Calu3 (cell line): ENCODE measurements around the gene OR52N4. TPM values are rescaled to one million over a fixed set of nuclear protein-coding genes. Genes with fewer than 3 reads are reported as not detected.

Experiments used
- BruUV-seq: library from RNA; stranded (reverse); fragments of 400-500 nt; replicated peaks from 2 replicates; lab custom pipeline; 2021; lab: Mats Ljungman, UMichigan
- CTCF ChIA-PET: fragments of 300-600 bp; sonication (Branson Sonifier 250); formaldehyde crosslinking; loops from one replicate; lab custom pipeline; 2022; ENCODE audit warnings: antibody characterized with exemption; lab: Charles Lee
- DNase-seq: peaks from one replicate; pipeline ENCODE4 v3.0.0; 2022
- H3K27ac Mint-ChIP-seq: one replicate; pipeline ENCODE4 v1.8.0; 2022; ENCODE audit warnings: mixed read lengths; ENCODE audit not compliant: unreplicated experiment
- H3K27me3 Mint-ChIP-seq: one replicate; pipeline ENCODE4 v1.8.0; 2022; ENCODE audit warnings: mixed read lengths; ENCODE audit not compliant: unreplicated experiment
- H3K36me3 Mint-ChIP-seq: one replicate; pipeline ENCODE4 v1.8.0; 2022; ENCODE audit warnings: mild to moderate bottlenecking, moderate library complexity, mixed read lengths; ENCODE audit not compliant: insufficient read depth, unreplicated experiment
- H3K4me1 Mint-ChIP-seq: one replicate; pipeline ENCODE4 v1.8.0; 2022; ENCODE audit warnings: mild to moderate bottlenecking, low read depth, mixed read lengths; ENCODE audit not compliant: unreplicated experiment
- H3K4me3 Mint-ChIP-seq: one replicate; pipeline ENCODE4 v1.8.0; 2022; ENCODE audit warnings: mild to moderate bottlenecking, low read depth, moderate library complexity, mixed read lengths; ENCODE audit not compliant: unreplicated experiment
- H3K9me3 Mint-ChIP-seq: one replicate; pipeline ENCODE4 v1.8.0; 2022; ENCODE audit warnings: low read depth, mixed read lengths; ENCODE audit not compliant: unreplicated experiment
- intact Hi-C: fragments of 100-400 bp; cut with micrococcal nuclease; formaldehyde crosslinking; loops from one replicate; pipeline ENCODE4 v1.10.0; 2022; ENCODE audit not compliant: unreplicated experiment
- total RNA-seq: library from RNA; stranded (reverse); gene quantifications from 2 replicates; pipeline ENCODE4 v1.2.3, GENCODE V29; 2022
- TF ChIP-seq, protein P1 (sequence below): fragments of 200-600 bp; IDR thresholded peaks from one replicate; pipeline ENCODE4 v1.8.0; 2022; ENCODE audit warnings: antibody characterized with exemption; ENCODE audit not compliant: unreplicated experiment

OR52N4 gene
- total RNA-seq, 1 experiment from 2014 or later = not detected

DNA sequence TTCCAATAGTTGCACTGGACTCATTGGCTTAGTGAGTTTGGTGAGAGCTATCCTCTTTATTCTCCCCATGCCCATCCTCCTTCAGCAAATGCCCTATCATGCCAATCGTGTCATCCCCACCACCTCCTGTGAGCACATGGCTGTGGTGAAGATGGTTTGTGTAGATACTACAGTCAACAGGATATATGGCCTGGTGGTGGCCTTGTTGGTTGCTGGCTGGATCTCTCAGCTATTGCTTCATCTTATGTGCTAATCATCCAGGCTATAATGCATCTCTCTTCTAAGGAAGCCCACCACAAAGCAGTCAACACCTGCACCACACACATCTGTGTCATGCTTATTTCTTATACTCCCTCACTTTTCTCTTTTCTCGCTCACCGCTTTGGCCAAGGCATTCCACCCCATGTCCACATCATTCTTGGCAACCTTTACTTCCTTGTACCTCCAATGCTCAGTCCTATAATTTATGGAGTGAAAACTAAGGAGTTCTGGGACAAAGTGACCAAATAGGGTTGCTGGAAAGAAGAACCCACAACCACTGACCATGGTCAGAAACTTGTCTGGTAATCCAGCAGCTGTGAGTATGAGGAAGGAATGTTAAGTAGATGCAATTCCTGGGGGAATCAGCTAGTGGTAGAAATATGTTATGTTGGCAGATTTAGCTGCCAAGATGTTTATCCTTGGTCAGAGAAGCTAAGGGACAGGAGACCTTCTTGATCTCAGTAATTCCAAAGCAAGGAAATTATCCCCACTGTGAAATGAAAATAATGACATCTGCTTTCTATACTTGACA, 34.1 kb upstream of the OR52N4 start:
- no peak overlapping the region for H3K27ac Mint-ChIP-seq
- no peak for DNase-seq
- intact Hi-C loops = no loop called here
- no peaks in the 10 kb centered on the region for H3K36me3 Mint-ChIP-seq
- no peaks in the 10 kb centered on the region for H3K9me3 Mint-ChIP-seq
- H3K27me3 Mint-ChIP-seq = peaks cover 45% of the 10 kb centered on the region
- H3K4me1 Mint-ChIP-seq = no peaks in the 10 kb centered on the region
- TF ChIP-seq, protein P1, sequence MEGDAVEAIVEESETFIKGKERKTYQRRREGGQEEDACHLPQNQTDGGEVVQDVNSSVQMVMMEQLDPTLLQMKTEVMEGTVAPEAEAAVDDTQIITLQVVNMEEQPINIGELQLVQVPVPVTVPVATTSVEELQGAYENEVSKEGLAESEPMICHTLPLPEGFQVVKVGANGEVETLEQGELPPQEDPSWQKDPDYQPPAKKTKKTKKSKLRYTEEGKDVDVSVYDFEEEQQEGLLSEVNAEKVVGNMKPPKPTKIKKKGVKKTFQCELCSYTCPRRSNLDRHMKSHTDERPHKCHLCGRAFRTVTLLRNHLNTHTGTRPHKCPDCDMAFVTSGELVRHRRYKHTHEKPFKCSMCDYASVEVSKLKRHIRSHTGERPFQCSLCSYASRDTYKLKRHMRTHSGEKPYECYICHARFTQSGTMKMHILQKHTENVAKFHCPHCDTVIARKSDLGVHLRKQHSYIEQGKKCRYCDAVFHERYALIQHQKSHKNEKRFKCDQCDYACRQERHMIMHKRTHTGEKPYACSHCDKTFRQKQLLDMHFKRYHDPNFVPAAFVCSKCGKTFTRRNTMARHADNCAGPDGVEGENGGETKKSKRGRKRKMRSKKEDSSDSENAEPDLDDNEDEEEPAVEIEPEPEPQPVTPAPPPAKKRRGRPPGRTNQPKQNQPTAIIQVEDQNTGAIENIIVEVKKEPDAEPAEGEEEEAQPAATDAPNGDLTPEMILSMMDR = no peak
- no TSS peak for BruUV-seq
- no peak overlapping the region for H3K4me3 Mint-ChIP-seq
- CTCF ChIA-PET = no interaction called here

DNA sequence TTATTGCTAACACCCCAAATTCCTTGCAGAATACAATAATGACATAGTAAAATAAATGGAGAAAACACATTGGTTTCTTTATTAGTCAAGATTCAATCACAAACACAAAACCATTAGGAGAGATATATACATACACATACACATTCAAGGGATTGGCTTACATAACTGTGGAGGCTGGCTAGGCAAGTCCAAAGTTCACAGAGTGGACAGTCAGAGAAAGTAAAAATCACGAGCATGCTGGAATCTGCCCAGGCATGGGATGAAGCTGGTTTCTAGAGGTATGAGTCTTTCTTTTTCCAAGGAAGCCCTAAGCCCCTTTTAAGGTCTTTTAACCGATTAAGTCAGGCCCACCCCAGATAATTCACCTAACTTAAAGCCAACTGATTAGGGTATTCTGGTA, 31.4 kb upstream of the OR52N4 start:
- intact Hi-C loops = no loop called here
- H3K4me3 Mint-ChIP-seq = no peak overlapping the region
- no peaks in the 10 kb centered on the region for H3K9me3 Mint-ChIP-seq
- H3K27ac Mint-ChIP-seq = no peak overlapping the region
- DNase-seq = no peak
- TF ChIP-seq, protein P1 = no peak
- BruUV-seq = no TSS peak
- H3K4me1 Mint-ChIP-seq = no peaks in the 10 kb centered on the region
- no peaks in the 10 kb centered on the region for H3K36me3 Mint-ChIP-seq
- H3K27me3 Mint-ChIP-seq = peaks cover 66% of the 10 kb centered on the region
- CTCF ChIA-PET = no interaction called here

DNA sequence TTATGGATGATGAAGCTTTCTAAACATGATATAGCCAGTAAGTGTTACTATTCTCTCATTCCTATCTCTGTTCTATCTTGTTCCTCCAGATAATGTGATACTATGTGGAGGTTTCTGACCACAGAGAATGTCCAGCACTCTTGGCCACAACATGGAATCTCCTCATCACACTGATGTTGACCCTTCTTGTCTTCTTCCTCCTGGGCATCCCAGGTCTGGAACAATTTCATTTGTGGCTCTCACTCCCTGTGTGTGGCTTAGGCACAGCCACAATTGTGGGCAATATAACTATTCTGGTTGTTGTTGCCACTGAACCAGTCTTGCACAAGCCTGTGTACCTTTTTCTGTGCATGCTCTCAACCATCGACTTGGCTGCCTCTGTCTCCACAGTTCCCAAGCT, 27.7 kb upstream of the OR52N4 start:
- Mint-ChIP-seq H3K4me3 (no peak overlapping the region), H3K4me1 (no peaks in the 10 kb centered on the region), H3K36me3 (no peaks in the 10 kb centered on the region), H3K27me3 (peaks cover 41% of the 10 kb centered on the region), H3K27ac (no peak overlapping the region), H3K9me3 (no peaks in the 10 kb centered on the region)
- intact Hi-C loops = no loop called here
- CTCF ChIA-PET = no interaction called here
- no peak for DNase-seq
- BruUV-seq = no TSS peak
- TF ChIP-seq, protein P1 = no peak

DNA sequence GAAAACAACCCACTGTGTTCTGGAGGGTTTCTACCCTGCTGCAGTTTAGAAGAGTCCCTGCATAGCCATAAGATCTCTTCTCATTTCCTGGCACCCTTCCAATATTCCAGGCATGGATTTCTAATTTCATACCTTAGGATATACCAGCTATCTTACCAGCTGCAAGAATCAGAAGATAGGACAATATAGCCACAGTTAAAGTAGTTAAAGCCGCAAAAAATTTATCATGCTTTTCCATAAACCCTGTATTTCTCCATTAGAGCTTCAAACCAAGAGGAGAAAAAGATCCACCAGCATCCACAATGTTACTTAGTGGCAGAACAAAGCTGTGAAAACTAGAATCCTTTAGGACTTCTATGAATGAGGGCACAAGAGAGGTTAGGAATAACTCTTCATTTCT, 26.4 kb upstream of the OR52N4 start:
- BruUV-seq = no TSS peak
- TF ChIP-seq, protein P1 = no peak

More for the DNA sequence above, 26.4 kb upstream of the OR52N4 start:
- DNase-seq = no peak
- Mint-ChIP-seq H3K27ac (no peak overlapping the region), H3K4me3 (no peak overlapping the region), H3K27me3 (peaks cover 41% of the 10 kb centered on the region), H3K4me1 (no peaks in the 10 kb centered on the region), H3K9me3 (no peaks in the 10 kb centered on the region), H3K36me3 (no peaks in the 10 kb centered on the region)
- CTCF ChIA-PET = no interaction called here
- intact Hi-C loops = no loop called here
